ACC112 (cell line): ENCODE measurements around the gene NTN1.

ENCODE experiments used
- H2AFZ ChIP-seq: fragments of 200-600 bp; sonication (generic); one replicate; pipeline ENCODE4 v1.6.0; 2017; ENCODE audit warnings: antibody characterized with exemption, low read length; ENCODE audit not compliant: unreplicated experiment
- H3K27ac ChIP-seq: fragments of 200-600 bp; sonication (generic); 2 replicates; pipeline ENCODE4 v1.5.1; 2014; ENCODE audit warnings: low read depth, mild to moderate bottlenecking, antibody characterized with exemption, low read length, moderate library complexity
- H3K27me3 ChIP-seq: fragments of 200-600 bp; sonication (generic); 2 replicates; pipeline ENCODE4 v1.6.1; 2014; ENCODE audit warnings: mild to moderate bottlenecking, antibody characterized with exemption, low read length, moderate library complexity, mixed read lengths; ENCODE audit not compliant: insufficient read depth
- H3K36me3 ChIP-seq: fragments of 200-600 bp; sonication (generic); 2 replicates; pipeline ENCODE4 v1.6.1; 2016; ENCODE audit warnings: mild to moderate bottlenecking, antibody characterized with exemption, low read length, moderate library complexity, mixed read lengths; ENCODE audit not compliant: insufficient read depth
- H3K4me1 ChIP-seq: fragments of 200-600 bp; sonication (generic); one replicate; pipeline ENCODE4 v1.6.1; 2016; ENCODE audit warnings: low read length, mixed read lengths; ENCODE audit not compliant: insufficient read depth, unreplicated experiment, control insufficient read depth
- H3K4me3 ChIP-seq: fragments of 200-600 bp; sonication (generic); 2 replicates; pipeline ENCODE4 v1.5.1; 2014; ENCODE audit warnings: mild to moderate bottlenecking, low read depth, low read length
- H3K79me2 ChIP-seq: fragments of 200-600 bp; sonication (generic); one replicate; pipeline ENCODE4 v1.6.0; 2016; ENCODE audit warnings: low read length; ENCODE audit not compliant: control insufficient read depth, unreplicated experiment, insufficient read depth

NTN1 gene

GRCh38 chr17:9123594-9124553 is 102.6 kb downstream of the NTN1 start:
- H3K79me2 ChIP-seq, result no peaks in the 10 kb centered on the region
- H3K36me3 ChIP-seq, result no peaks in the 10 kb centered on the region
- no peak overlapping the region for H2AFZ ChIP-seq
- no peak overlapping the region for H3K27ac ChIP-seq
- H3K27me3 ChIP-seq, result peaks cover 15% of the 10 kb centered on the region
- no peak overlapping the region for H3K4me3 ChIP-seq
- no peaks in the 10 kb centered on the region for H3K4me1 ChIP-seq

- Histone ChIP-seq H3K4me1 (no peaks in the 10 kb centered on the region), H2AFZ (no peak overlapping the region), H3K27me3 (peaks cover 15% of the 10 kb centered on the region), H3K36me3 (no peaks in the 10 kb centered on the region), H3K27ac (no peak overlapping the region), H3K79me2 (no peaks in the 10 kb centered on the region), H3K4me3 (no peak overlapping the region)
These were observed 103.2 kb downstream of the NTN1 start for GRCh38 chr17:9124554-9124935.

GRCh38 chr17:9125722-9126121 is 104.4 kb downstream of the NTN1 start:
- peaks cover 15% of the 10 kb centered on the region for H3K27me3 ChIP-seq
- H3K4me3 ChIP-seq, result no peak overlapping the region
- no peaks in the 10 kb centered on the region for H3K36me3 ChIP-seq
- no peak overlapping the region for H3K27ac ChIP-seq
- H3K4me1 ChIP-seq, result no peaks in the 10 kb centered on the region
- H3K79me2 ChIP-seq, result no peaks in the 10 kb centered on the region
- H2AFZ ChIP-seq, result no peak overlapping the region

- H3K27me3 ChIP-seq, result peaks cover 13% of the 10 kb centered on the region; the same call in 1 of the 2 replicates
These were observed 106.0 kb downstream of the NTN1 start for GRCh38 chr17:9127340-9127739.

GRCh38 chr17:9131371-9131770 is 110.1 kb downstream of the NTN1 start:
- Histone ChIP-seq H3K4me3 (no peak overlapping the region), H3K27me3 (no peaks in the 10 kb centered on the region)

More at GRCh38 chr17:9127340-9127739, 106.0 kb downstream of the NTN1 start:
- H3K4me3 ChIP-seq, result no peak overlapping the region
- no peaks in the 10 kb centered on the region for H3K36me3 ChIP-seq
- H3K79me2 ChIP-seq, result no peaks in the 10 kb centered on the region
- no peak overlapping the region for H3K27ac ChIP-seq
- H2AFZ ChIP-seq, result no peak overlapping the region
- H3K4me1 ChIP-seq, result no peaks in the 10 kb centered on the region

GRCh38 chr17:9132291-9132690 is 111.0 kb downstream of the NTN1 start:
- Histone ChIP-seq H3K79me2 (no peaks in the 10 kb centered on the region), H2AFZ (no peak overlapping the region), H3K36me3 (no peaks in the 10 kb centered on the region), H3K27ac (no peak overlapping the region), H3K27me3 (no peaks in the 10 kb centered on the region), H3K4me1 (no peaks in the 10 kb centered on the region), H3K4me3 (no peak overlapping the region)

More at GRCh38 chr17:9131371-9131770, 110.1 kb downstream of the NTN1 start:
- Histone ChIP-seq H3K27ac (no peak overlapping the region), H3K79me2 (no peaks in the 10 kb centered on the region), H3K4me1 (no peaks in the 10 kb centered on the region), H3K36me3 (no peaks in the 10 kb centered on the region), H2AFZ (no peak overlapping the region)

- H3K4me3 ChIP-seq, result no peak overlapping the region
- H3K27me3 ChIP-seq, result no peaks in the 10 kb centered on the region
These were observed 111.8 kb downstream of the NTN1 start for GRCh38 chr17:9132944-9133610.

GRCh38 chr17:9138161-9138717 is 116.9 kb downstream of the NTN1 start:
- H3K27ac ChIP-seq, result no peak overlapping the region
- no peaks in the 10 kb centered on the region for H3K79me2 ChIP-seq
- H2AFZ ChIP-seq, result no peak overlapping the region
- H3K27me3 ChIP-seq, result no peaks in the 10 kb centered on the region
- H3K4me3 ChIP-seq, result no peak overlapping the region
- H3K4me1 ChIP-seq, result no peaks in the 10 kb centered on the region
- no peaks in the 10 kb centered on the region for H3K36me3 ChIP-seq

More at GRCh38 chr17:9132944-9133610, 111.8 kb downstream of the NTN1 start:
- H3K79me2 ChIP-seq, result no peaks in the 10 kb centered on the region
- no peak overlapping the region for H3K27ac ChIP-seq
- no peaks in the 10 kb centered on the region for H3K36me3 ChIP-seq
- no peak overlapping the region for H2AFZ ChIP-seq
- H3K4me1 ChIP-seq, result no peaks in the 10 kb centered on the region

GRCh38 chr17:9139695-9140094 is 118.4 kb downstream of the NTN1 start:
- Histone ChIP-seq H3K79me2 (no peaks in the 10 kb centered on the region), H2AFZ (no peak overlapping the region), H3K4me3 (no peak overlapping the region), H3K36me3 (no peaks in the 10 kb centered on the region), H3K27me3 (no peaks in the 10 kb centered on the region), H3K4me1 (no peaks in the 10 kb centered on the region), H3K27ac (no peak overlapping the region)

GRCh38 chr17:9140550-9141424 is 119.5 kb downstream of the NTN1 start:
- Histone ChIP-seq H3K36me3 (no peaks in the 10 kb centered on the region), H2AFZ (no peak overlapping the region), H3K27me3 (no peaks in the 10 kb centered on the region), H3K4me1 (no peaks in the 10 kb centered on the region), H3K27ac (no peak overlapping the region), H3K4me3 (no peak overlapping the region), H3K79me2 (no peaks in the 10 kb centered on the region)
